Esophagus squamous epithelium (tissue), 4 donors: Measurements from ENCODE around the gene RASGRF2.

Experiments
- CTCF ChIP-seq, 6 experiments: fragments of 450-650 bp in 4 of 6; fragments of 200-600 bp in 2 of 6; sonication (generic) in 2 of 6; IDR thresholded peaks; one replicate each; pipeline ENCODE4 v1.5.1; 2016 to 2019; ENCODE audit warnings: antibody characterized with exemption in 6 of 6, mild to moderate bottlenecking in 4 of 6, moderate library complexity in 4 of 6
- POLR2A ChIP-seq, 4 donors: fragments of 450-650 bp; IDR thresholded peaks; one replicate each; pipeline ENCODE4 v1.6.1; 2017; ENCODE audit warnings: antibody characterized with exemption in 4 of 4, mild to moderate bottlenecking in 4 of 4, moderate library complexity in 3 of 4

- TF ChIP-seq CTCF (IDR thresholded peaks at IDR 0.05) (no peak), POLR2A (IDR thresholded peaks at IDR 0.05) (no peak)
These were observed 63.3 kb downstream of the RASGRF2 start for GRCh38 chr5:81023261-81023970.
